ENCODE data around the gene CKB. TPM values are rescaled to one million over a fixed set of nuclear protein-coding genes. Genes with fewer than 3 reads are reported as not detected.
A peak's percentile ranks its signal among the peaks of the same experiment; 100 is the strongest.

Gene CKB
- total RNA-seq, 1 donor from 2014 or later: 64.7 TPM

DNA sequence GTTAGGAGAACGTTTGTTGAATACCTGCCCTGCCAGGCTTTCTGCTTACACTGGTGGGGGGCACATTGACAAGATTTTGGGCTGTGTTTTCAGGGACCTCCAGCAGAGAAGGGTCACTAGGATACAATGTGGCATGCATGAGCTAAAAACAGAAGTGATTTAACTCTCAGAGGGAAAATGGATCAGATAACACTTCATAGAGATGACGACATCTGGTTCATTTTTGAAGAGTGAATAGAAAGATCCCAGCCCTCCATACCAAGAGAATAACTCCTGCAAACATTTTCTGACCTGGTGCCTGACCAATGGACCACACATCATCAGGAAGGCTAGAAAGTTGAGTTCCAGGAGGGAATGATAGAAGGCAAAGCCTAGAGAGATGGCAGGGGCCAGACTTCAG is 33.7 kb downstream of the CKB start:
- peak overlapping the region; percentile 18 to 64 (median 34) for H3K9ac ChIP-seq (ENCODE audit: low read depth in 1 of 3, low read length in 3 of 3)
- peaks cover 8 to 15% (median 15%) of the 10 kb centered on the region in 3 donors for H3K36me3 ChIP-seq (ENCODE audit: control insufficient read depth in 3 of 3, insufficient read depth in 3 of 3, low read length in 3 of 3)

DNA sequence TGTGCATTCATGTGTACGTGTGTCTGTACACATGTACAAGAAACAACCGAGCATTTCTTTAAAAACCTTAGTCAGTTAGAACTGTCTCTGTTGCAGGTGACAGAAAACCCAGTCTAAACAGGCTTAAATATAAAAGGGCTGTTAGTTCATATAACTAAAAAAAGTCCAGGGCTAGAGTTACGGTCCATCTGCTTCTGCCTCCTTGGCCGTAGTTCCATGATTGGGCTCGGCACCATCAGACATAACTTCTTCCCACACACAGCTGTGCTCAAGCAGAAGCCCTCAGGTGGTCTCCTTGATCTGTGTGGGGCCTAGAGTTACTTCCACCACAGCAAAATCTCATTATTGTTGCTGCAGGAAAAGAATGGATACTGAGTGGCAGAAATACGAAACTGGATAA is 34.6 kb downstream of the CKB start:
- no peaks in the 10 kb centered on the region for H3K9me3 ChIP-seq (ENCODE audit: control insufficient read depth in 3 of 3, low read length in 3 of 3)
- H3K27ac ChIP-seq (ENCODE audit: low read depth, low read length): peak overlapping the region; percentile 86
- no peak overlapping the region for H3K4me3 ChIP-seq (ENCODE audit: low read length in 3 of 3)
- peak overlapping the region in 2 of 3 donors; percentile 20 to 42 for H3K9ac ChIP-seq (ENCODE audit: low read depth in 1 of 3, low read length in 3 of 3)
- no peaks in the 10 kb centered on the region for H3K27me3 ChIP-seq (ENCODE audit: control insufficient read depth in 3 of 3, insufficient read depth in 3 of 3, low read length in 3 of 3)
- H3K36me3 ChIP-seq (ENCODE audit: control insufficient read depth in 3 of 3, insufficient read depth in 3 of 3, low read length in 3 of 3): peaks cover 8 to 18% (median 15%) of the 10 kb centered on the region in 3 donors
- H3K4me1 ChIP-seq (ENCODE audit: control insufficient read depth in 3 of 3, insufficient read depth in 3 of 3, low read length in 3 of 3): peaks cover 21 to 31% (median 26%) of the 10 kb centered on the region in 3 donors

More for the DNA sequence above, 33.7 kb downstream of the CKB start:
- Histone ChIP-seq H3K9me3 (ENCODE audit: control insufficient read depth in 3 of 3, low read length in 3 of 3) (no peaks in the 10 kb centered on the region), H3K4me3 (ENCODE audit: low read length in 3 of 3) (peak overlapping the region in 1 of 3 donors; percentile 22), H3K27me3 (ENCODE audit: control insufficient read depth in 3 of 3, insufficient read depth in 3 of 3, low read length in 3 of 3) (no peaks in the 10 kb centered on the region), H3K4me1 (ENCODE audit: control insufficient read depth in 3 of 3, insufficient read depth in 3 of 3, low read length in 3 of 3) (peaks cover 21 to 31% (median 26%) of the 10 kb centered on the region in 3 donors), H3K27ac (ENCODE audit: low read depth, low read length) (peak overlapping the region; percentile 86)

GRCh38 chr14:103485504-103485903 is 37.1 kb downstream of the CKB start:
- Histone ChIP-seq H3K9me3 (ENCODE audit: control insufficient read depth in 3 of 3, low read length in 3 of 3) (no peaks in the 10 kb centered on the region), H3K27ac (ENCODE audit: low read depth, low read length) (no peak overlapping the region), H3K9ac (ENCODE audit: low read depth in 1 of 3, low read length in 3 of 3) (no peak overlapping the region), H3K27me3 (ENCODE audit: control insufficient read depth in 3 of 3, insufficient read depth in 3 of 3, low read length in 3 of 3) (no peaks in the 10 kb centered on the region), H3K36me3 (ENCODE audit: control insufficient read depth in 3 of 3, insufficient read depth in 3 of 3, low read length in 3 of 3) (peaks cover 11 to 16% (median 12%) of the 10 kb centered on the region in 3 donors), H3K4me3 (ENCODE audit: low read length in 3 of 3) (no peak overlapping the region), H3K4me1 (ENCODE audit: control insufficient read depth in 3 of 3, insufficient read depth in 3 of 3, low read length in 3 of 3) (peaks cover 17 to 26% (median 23%) of the 10 kb centered on the region in 3 donors)

DNA sequence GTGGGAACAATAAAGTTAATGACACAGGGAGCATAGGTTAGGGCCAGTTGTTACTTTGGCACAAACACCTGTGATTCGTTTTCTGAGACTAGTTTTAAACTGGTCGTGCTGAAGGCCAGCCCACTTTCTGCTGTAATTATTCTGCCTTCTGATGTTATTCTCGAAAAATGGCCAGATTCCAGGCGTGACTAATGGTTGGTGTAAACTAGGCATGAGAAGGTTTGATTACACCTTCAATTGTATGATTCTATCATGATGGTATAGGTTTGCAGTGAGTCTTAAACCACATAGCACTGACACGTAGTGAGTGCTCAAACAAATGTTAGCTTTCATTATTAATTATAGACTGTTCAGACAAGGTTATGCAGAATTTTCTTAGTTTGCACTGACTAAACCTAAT is 39.0 kb downstream of the CKB start:
- Histone ChIP-seq H3K27me3 (ENCODE audit: control insufficient read depth in 3 of 3, insufficient read depth in 3 of 3, low read length in 3 of 3) (no peaks in the 10 kb centered on the region), H3K36me3 (ENCODE audit: control insufficient read depth in 3 of 3, insufficient read depth in 3 of 3, low read length in 3 of 3) (peaks cover 15 to 23% (median 16%) of the 10 kb centered on the region in 3 donors), H3K9ac (ENCODE audit: low read depth in 1 of 3, low read length in 3 of 3) (no peak overlapping the region), H3K9me3 (ENCODE audit: control insufficient read depth in 3 of 3, low read length in 3 of 3) (no peaks in the 10 kb centered on the region), H3K4me1 (ENCODE audit: control insufficient read depth in 3 of 3, insufficient read depth in 3 of 3, low read length in 3 of 3) (peaks cover 8 to 10% (median 9%) of the 10 kb centered on the region in 3 donors), H3K27ac (ENCODE audit: low read depth, low read length) (no peak overlapping the region), H3K4me3 (ENCODE audit: low read length in 3 of 3) (no peak overlapping the region)

GRCh38 chr14:103480595-103480994 is 42.0 kb downstream of the CKB start:
- Histone ChIP-seq H3K4me3 (ENCODE audit: low read length in 3 of 3) (no peak overlapping the region), H3K27ac (ENCODE audit: low read depth, low read length) (no peak overlapping the region), H3K9ac (ENCODE audit: low read depth in 1 of 3, low read length in 3 of 3) (no peak overlapping the region), H3K9me3 (ENCODE audit: control insufficient read depth in 3 of 3, low read length in 3 of 3) (no peaks in the 10 kb centered on the region), H3K4me1 (ENCODE audit: control insufficient read depth in 3 of 3, insufficient read depth in 3 of 3, low read length in 3 of 3) (no peaks in the 10 kb centered on the region), H3K36me3 (ENCODE audit: control insufficient read depth in 3 of 3, insufficient read depth in 3 of 3, low read length in 3 of 3) (peaks cover 22 to 38% (median 37%) of the 10 kb centered on the region in 3 donors), H3K27me3 (ENCODE audit: control insufficient read depth in 3 of 3, insufficient read depth in 3 of 3, low read length in 3 of 3) (no peaks in the 10 kb centered on the region)

- Histone ChIP-seq H3K27me3 (ENCODE audit: control insufficient read depth in 3 of 3, insufficient read depth in 3 of 3, low read length in 3 of 3) (no peaks in the 10 kb centered on the region), H3K4me1 (ENCODE audit: control insufficient read depth in 3 of 3, insufficient read depth in 3 of 3, low read length in 3 of 3) (no peaks in the 10 kb centered on the region), H3K27ac (ENCODE audit: low read depth, low read length) (no peak overlapping the region), H3K9me3 (ENCODE audit: control insufficient read depth in 3 of 3, low read length in 3 of 3) (no peaks in the 10 kb centered on the region), H3K36me3 (ENCODE audit: control insufficient read depth in 3 of 3, insufficient read depth in 3 of 3, low read length in 3 of 3) (peaks cover 28 to 49% (median 43%) of the 10 kb centered on the region in 3 donors), H3K4me3 (ENCODE audit: low read length in 3 of 3) (no peak overlapping the region), H3K9ac (ENCODE audit: low read depth in 1 of 3, low read length in 3 of 3) (no peak overlapping the region)
Measured at GRCh38 chr14:103476631-103477030, 46.0 kb downstream of the CKB start.

- Histone ChIP-seq H3K4me3 (ENCODE audit: low read length in 3 of 3) (no peak overlapping the region), H3K36me3 (ENCODE audit: control insufficient read depth in 3 of 3, insufficient read depth in 3 of 3, low read length in 3 of 3) (peaks cover 32 to 50% (median 42%) of the 10 kb centered on the region in 3 donors), H3K27me3 (ENCODE audit: control insufficient read depth in 3 of 3, insufficient read depth in 3 of 3, low read length in 3 of 3) (no peaks in the 10 kb centered on the region), H3K9ac (ENCODE audit: low read depth in 1 of 3, low read length in 3 of 3) (no peak overlapping the region), H3K4me1 (ENCODE audit: control insufficient read depth in 3 of 3, insufficient read depth in 3 of 3, low read length in 3 of 3) (no peaks in the 10 kb centered on the region), H3K27ac (ENCODE audit: low read depth, low read length) (no peak overlapping the region), H3K9me3 (ENCODE audit: control insufficient read depth in 3 of 3, low read length in 3 of 3) (no peaks in the 10 kb centered on the region)
Measured at GRCh38 chr14:103476065-103476464, 46.6 kb downstream of the CKB start.

DNA sequence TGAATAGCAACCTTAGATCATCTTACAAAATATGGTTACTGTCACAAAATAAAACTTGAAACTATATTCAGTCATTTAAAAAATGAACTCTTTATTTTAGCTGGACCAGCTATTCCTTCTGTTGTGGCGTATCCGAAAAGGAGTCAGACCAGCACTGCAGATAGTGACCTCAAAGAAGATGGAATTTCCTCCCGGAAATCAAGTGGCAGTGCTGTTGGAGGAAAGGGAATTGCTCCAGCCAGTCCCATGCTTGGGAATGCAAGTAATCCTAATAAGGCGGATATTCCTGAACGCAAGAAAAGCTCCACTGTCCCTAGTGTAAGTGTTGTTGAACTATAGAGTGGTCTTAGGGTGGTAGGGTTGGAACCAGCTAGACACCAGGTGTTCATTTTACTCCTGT is 47.7 kb downstream of the CKB start:
- H3K36me3 ChIP-seq (ENCODE audit: control insufficient read depth in 3 of 3, insufficient read depth in 3 of 3, low read length in 3 of 3): peaks cover 31 to 47% (median 45%) of the 10 kb centered on the region in 3 donors
- H3K9me3 ChIP-seq (ENCODE audit: control insufficient read depth in 3 of 3, low read length in 3 of 3): no peaks in the 10 kb centered on the region
- no peak overlapping the region for H3K9ac ChIP-seq (ENCODE audit: low read depth in 1 of 3, low read length in 3 of 3)
- no peaks in the 10 kb centered on the region for H3K27me3 ChIP-seq (ENCODE audit: control insufficient read depth in 3 of 3, insufficient read depth in 3 of 3, low read length in 3 of 3)
- H3K27ac ChIP-seq (ENCODE audit: low read depth, low read length): no peak overlapping the region
- no peaks in the 10 kb centered on the region for H3K4me1 ChIP-seq (ENCODE audit: control insufficient read depth in 3 of 3, insufficient read depth in 3 of 3, low read length in 3 of 3)
- H3K4me3 ChIP-seq (ENCODE audit: low read length in 3 of 3): no peak overlapping the region

DNA sequence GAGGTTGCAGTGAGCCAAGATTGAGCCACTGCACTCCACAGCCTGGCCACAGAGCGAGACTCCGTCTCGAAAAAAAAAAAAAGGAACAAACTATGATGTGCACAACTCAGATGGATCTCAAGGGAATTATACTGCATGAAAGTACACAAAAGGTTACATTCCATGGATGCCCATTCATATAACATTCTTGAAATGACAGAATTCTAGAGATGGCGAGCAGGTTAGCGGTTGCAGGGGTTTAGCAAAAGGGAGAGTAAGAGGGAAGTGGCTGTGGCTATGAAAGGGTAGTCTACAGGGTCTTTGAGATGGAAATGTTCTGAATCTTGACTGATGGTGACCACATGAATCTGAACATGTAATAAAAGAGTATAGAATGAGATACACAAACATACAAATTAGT is 49.7 kb downstream of the CKB start:
- H3K4me3 ChIP-seq (ENCODE audit: low read length in 3 of 3): no peak overlapping the region
- H3K27ac ChIP-seq (ENCODE audit: low read depth, low read length): no peak overlapping the region
- no peaks in the 10 kb centered on the region for H3K9me3 ChIP-seq (ENCODE audit: control insufficient read depth in 3 of 3, low read length in 3 of 3)
- no peak overlapping the region for H3K9ac ChIP-seq (ENCODE audit: low read depth in 1 of 3, low read length in 3 of 3)
- no peaks in the 10 kb centered on the region for H3K27me3 ChIP-seq (ENCODE audit: control insufficient read depth in 3 of 3, insufficient read depth in 3 of 3, low read length in 3 of 3)
- H3K4me1 ChIP-seq (ENCODE audit: control insufficient read depth in 3 of 3, insufficient read depth in 3 of 3, low read length in 3 of 3): no peaks in the 10 kb centered on the region
- H3K36me3 ChIP-seq (ENCODE audit: control insufficient read depth in 3 of 3, insufficient read depth in 3 of 3, low read length in 3 of 3): peaks cover 30 to 52% (median 51%) of the 10 kb centered on the region in 3 donors
